ENCODE results near the gene BRSK2. TPM values are rescaled to one million over a fixed set of nuclear protein-coding genes. Genes with fewer than 3 reads are reported as not detected.
"Not testable (repeated sequence)": the region's sequence is repeated elsewhere in the genome, so short reads cannot be mapped to it uniquely, and the experiment has no call there.

BRSK2 gene
- total RNA-seq, 1 donor from 2014 or later = 1.7 TPM

- DNase-seq (ENCODE audit: low spot score) = not testable (repeated sequence)
Observed at GRCh38 chr11:1409852-1410125, 20.1 kb downstream of the BRSK2 start.

GRCh38 chr11:1410366-1411291, 20.9 kb downstream of the BRSK2 start:
- no peak for DNase-seq (ENCODE audit: low spot score)

- DNase-seq (ENCODE audit: low spot score) = no peak
Observed at GRCh38 chr11:1411301-1411700, 21.6 kb downstream of the BRSK2 start.

- not testable (repeated sequence) for DNase-seq (ENCODE audit: low spot score)
Observed at GRCh38 chr11:1411739-1412138, 22.0 kb downstream of the BRSK2 start.

GRCh38 chr11:1412377-1413095, 22.8 kb downstream of the BRSK2 start:
- no peak for DNase-seq (ENCODE audit: low spot score)

- no peak for DNase-seq (ENCODE audit: low spot score)
Observed at GRCh38 chr11:1414650-1415049, 24.9 kb downstream of the BRSK2 start.

GRCh38 chr11:1415631-1416030, 25.9 kb downstream of the BRSK2 start:
- DNase-seq (ENCODE audit: low spot score) = no peak

- not testable (repeated sequence) for DNase-seq (ENCODE audit: low spot score)
Observed at GRCh38 chr11:1418192-1418795, 28.6 kb downstream of the BRSK2 start.

GRCh38 chr11:1419811-1420210, 30.1 kb downstream of the BRSK2 start:
- no peak for DNase-seq (ENCODE audit: low spot score)

GRCh38 chr11:1421291-1421690, 31.6 kb downstream of the BRSK2 start:
- no peak for DNase-seq (ENCODE audit: low spot score)

GRCh38 chr11:1422481-1422880, 32.7 kb downstream of the BRSK2 start:
- DNase-seq (ENCODE audit: low spot score) = no peak

GRCh38 chr11:1422981-1423380, 33.2 kb downstream of the BRSK2 start:
- DNase-seq (ENCODE audit: low spot score) = no peak

GRCh38 chr11:1423406-1423805, 33.7 kb downstream of the BRSK2 start:
- not testable (repeated sequence) for DNase-seq (ENCODE audit: low spot score)

- DNase-seq (ENCODE audit: low spot score) = no peak
Observed at GRCh38 chr11:1425006-1425405, 35.3 kb downstream of the BRSK2 start.

GRCh38 chr11:1425439-1425838, 35.7 kb downstream of the BRSK2 start:
- DNase-seq (ENCODE audit: low spot score) = no peak

GRCh38 chr11:1428762-1429316, 39.1 kb downstream of the BRSK2 start:
- no peak for DNase-seq (ENCODE audit: low spot score)

GRCh38 chr11:1433568-1433967, 43.8 kb downstream of the BRSK2 start:
- no peak for DNase-seq (ENCODE audit: low spot score)

- DNase-seq (ENCODE audit: low spot score) = no peak
Observed at GRCh38 chr11:1433977-1434640, 44.4 kb downstream of the BRSK2 start.

GRCh38 chr11:1435479-1435819, 45.7 kb downstream of the BRSK2 start:
- not testable (repeated sequence) for DNase-seq (ENCODE audit: low spot score)

GRCh38 chr11:1435820-1436467, 46.2 kb downstream of the BRSK2 start:
- DNase-seq (ENCODE audit: low spot score) = no peak

- no peak for DNase-seq (ENCODE audit: low spot score)
Observed at GRCh38 chr11:1436468-1437039, 46.8 kb downstream of the BRSK2 start.

All from ureter (tissue), 1 donor.